ENCODE results near the gene WASL. TPM values are rescaled to one million over a fixed set of nuclear protein-coding genes. Genes with fewer than 3 reads are reported as not detected.

Gene WASL
- total RNA-seq, 1 experiment from 2014 or later, result 39.3 TPM

DNA sequence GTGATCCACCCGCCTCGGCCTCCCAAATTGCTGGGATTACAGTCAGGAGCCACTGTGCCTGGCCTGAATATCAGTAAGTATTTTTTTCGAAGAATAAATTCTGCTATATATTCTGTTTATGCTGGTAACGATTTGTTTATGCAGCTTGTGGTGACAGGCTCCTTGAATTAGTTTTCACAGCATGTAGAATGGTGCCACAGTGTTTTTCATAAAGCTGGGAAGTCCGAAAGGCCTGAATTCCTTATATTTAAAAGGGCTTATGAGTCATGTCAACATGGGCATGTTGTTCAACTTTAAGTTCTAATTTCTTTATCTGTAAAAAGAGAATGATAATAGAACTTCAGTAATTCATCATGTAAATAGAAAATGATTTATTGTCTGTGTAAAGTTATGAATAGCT lies 42.2 kb upstream of the WASL start:
- Histone ChIP-seq H3K18ac (ENCODE audit: insufficient read length, low read depth, low read length) (no peak overlapping the region), H3K9ac (ENCODE audit: extremely low read depth, insufficient read length, low read length) (no peak overlapping the region), H4K20me1 (ENCODE audit: control insufficient read depth, insufficient read depth, insufficient read length) (no peaks in the 10 kb centered on the region), H4K5ac (ENCODE audit: insufficient read length, low read depth, low read length) (no peak overlapping the region), H2BK12ac (ENCODE audit: insufficient read length, low read depth, low read length) (no peak overlapping the region), H3K14ac (ENCODE audit: insufficient read depth, low read length) (no peak overlapping the region), H3K56ac (ENCODE audit: insufficient read length, low read depth, low read length) (no peak overlapping the region), H3K4ac (ENCODE audit: low read depth, low read length) (no peak overlapping the region), H2AFZ (ENCODE audit: low read length) (no peak overlapping the region), H3K27ac (ENCODE audit: insufficient read length, low read depth, low read length) (no peak overlapping the region), H2BK120ac (ENCODE audit: low read depth, low read length, poor library complexity, severe bottlenecking) (no peak overlapping the region), H2BK20ac (ENCODE audit: low read depth, low read length, poor library complexity, severe bottlenecking) (no peak overlapping the region), H4K8ac (replicated peaks; ENCODE audit: insufficient read length, low read depth, low read length) (no peak overlapping the region), H4K91ac (ENCODE audit: insufficient read length, low read depth, low read length) (no peak overlapping the region), H3K79me2 (ENCODE audit: insufficient read depth, low read length) (no peaks in the 10 kb centered on the region), H2BK15ac (ENCODE audit: low read depth, low read length) (no peak overlapping the region), H3K23ac (ENCODE audit: insufficient read length, low read depth, low read length) (no peak overlapping the region), H2BK5ac (ENCODE audit: insufficient read length, low read length) (no peak overlapping the region), H2AK5ac (ENCODE audit: insufficient read length, low read length) (no peak overlapping the region), H3K9me3 (ENCODE audit: control insufficient read depth, low read depth, low read length) (no peaks in the 10 kb centered on the region), H3K27me3 (ENCODE audit: insufficient read depth, low read length) (no peaks in the 10 kb centered on the region), H3K23me2 (ENCODE audit: insufficient read length, low read depth, low read length, poor library complexity, severe bottlenecking) (no peaks in the 10 kb centered on the region), H3K4me2 (ENCODE audit: insufficient read depth, insufficient read length, low read length) (no peak overlapping the region), H3T11ph (ENCODE audit: low read length) (no peak overlapping the region), H3K4me1 (ENCODE audit: insufficient read depth, low read length) (no peaks in the 10 kb centered on the region; the same call in 1 of the 2 replicates), H3K79me1 (ENCODE audit: insufficient read depth, low read depth, low read length, poor library complexity, severe bottlenecking) (no peaks in the 10 kb centered on the region)
- DNase-seq, result no peak
- WGBS (ENCODE audit: extremely low coverage, insufficient read length, low lambda C conversion rate), result no CpG with 5 or more reads among the region's 5 CpGs
- TF ChIP-seq, protein P1, sequence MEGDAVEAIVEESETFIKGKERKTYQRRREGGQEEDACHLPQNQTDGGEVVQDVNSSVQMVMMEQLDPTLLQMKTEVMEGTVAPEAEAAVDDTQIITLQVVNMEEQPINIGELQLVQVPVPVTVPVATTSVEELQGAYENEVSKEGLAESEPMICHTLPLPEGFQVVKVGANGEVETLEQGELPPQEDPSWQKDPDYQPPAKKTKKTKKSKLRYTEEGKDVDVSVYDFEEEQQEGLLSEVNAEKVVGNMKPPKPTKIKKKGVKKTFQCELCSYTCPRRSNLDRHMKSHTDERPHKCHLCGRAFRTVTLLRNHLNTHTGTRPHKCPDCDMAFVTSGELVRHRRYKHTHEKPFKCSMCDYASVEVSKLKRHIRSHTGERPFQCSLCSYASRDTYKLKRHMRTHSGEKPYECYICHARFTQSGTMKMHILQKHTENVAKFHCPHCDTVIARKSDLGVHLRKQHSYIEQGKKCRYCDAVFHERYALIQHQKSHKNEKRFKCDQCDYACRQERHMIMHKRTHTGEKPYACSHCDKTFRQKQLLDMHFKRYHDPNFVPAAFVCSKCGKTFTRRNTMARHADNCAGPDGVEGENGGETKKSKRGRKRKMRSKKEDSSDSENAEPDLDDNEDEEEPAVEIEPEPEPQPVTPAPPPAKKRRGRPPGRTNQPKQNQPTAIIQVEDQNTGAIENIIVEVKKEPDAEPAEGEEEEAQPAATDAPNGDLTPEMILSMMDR (conservative IDR thresholded peaks at IDR 0.05), result no peak
- no peak overlapping the region for H3K27ac Mint-ChIP-seq
- H3K4me3 Mint-ChIP-seq, result no peak overlapping the region
- H3K4me1 Mint-ChIP-seq, result peaks cover 3 to 7% of the 10 kb centered on the region in 2 experiments; a peak in 1 of 4 replicates
- H3K36me3 Mint-ChIP-seq (ENCODE audit: insufficient read depth in 1 of 3, low read depth in 3 of 3), result peaks cover 0 to 12% (median 5%) of the 10 kb centered on the region in 3 experiments; a peak in 3 of 7 replicates
- no peaks in the 10 kb centered on the region for H3K27me3 Mint-ChIP-seq (ENCODE audit: low read depth)
- peaks cover 3 to 4% of the 10 kb centered on the region in 2 experiments; a peak in 4 of 5 replicates for H3K9me3 Mint-ChIP-seq
